ENCODE results near the gene DBH. TPM values are rescaled to one million over a fixed set of nuclear protein-coding genes. Genes with fewer than 3 reads are reported as not detected.

DBH gene
- not detected in 2 replicates for total RNA-seq

- no peak for DNase-seq
Observed at GRCh38 chr9:133635533-133636531, at the start of gene DBH. Gene DBH, plus strand, starts transcription at chr9:133636363. Its CDS starts 9 bp downstream, at chr9:133636372.

DNA sequence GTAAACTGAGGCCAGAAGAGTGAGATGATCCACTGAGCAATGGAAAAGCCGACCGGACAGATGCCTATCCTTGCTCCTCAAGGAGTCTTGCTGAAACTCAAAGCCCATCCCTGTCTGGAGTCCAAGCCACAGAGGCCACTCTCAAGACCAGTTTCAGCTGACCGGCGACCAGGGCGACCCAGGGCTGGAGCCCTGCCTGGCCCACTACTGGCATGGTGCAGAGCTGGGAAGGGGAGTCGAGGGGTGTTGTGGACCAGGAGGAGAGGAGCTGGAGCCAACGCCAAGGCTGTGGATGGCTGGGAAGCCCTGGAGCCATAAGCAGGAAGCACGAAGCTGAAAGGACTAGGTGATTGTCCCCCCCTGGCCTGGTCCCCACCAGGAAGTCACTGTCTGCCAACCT lies 49.1 kb upstream of the DBH start:
- DNase-seq = no peak

DNA sequence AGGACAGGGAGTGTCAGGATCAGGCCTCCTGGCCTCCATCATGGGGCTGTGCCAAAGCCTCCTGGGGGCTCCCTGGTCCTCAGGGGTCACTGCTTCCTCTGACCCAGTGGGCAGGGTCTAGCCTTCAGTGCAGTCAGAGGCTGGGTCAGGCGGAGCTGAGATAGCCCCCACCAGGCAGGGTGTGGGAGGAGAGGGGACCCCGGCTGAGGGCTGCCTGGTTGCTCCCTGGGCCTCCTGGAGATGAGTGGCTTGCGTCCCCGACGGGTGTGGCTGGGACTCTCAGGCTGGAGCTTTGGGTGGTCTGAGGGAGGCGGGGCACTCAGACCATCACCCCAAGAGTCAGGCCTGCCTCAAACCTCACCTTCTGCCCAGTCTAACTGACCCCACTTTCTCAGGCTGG lies 48.7 kb upstream of the DBH start:
- DNase-seq = no peak

- no peak for DNase-seq
Observed at GRCh38 chr9:133589454-133590227, 46.5 kb upstream of the DBH start.

DNA sequence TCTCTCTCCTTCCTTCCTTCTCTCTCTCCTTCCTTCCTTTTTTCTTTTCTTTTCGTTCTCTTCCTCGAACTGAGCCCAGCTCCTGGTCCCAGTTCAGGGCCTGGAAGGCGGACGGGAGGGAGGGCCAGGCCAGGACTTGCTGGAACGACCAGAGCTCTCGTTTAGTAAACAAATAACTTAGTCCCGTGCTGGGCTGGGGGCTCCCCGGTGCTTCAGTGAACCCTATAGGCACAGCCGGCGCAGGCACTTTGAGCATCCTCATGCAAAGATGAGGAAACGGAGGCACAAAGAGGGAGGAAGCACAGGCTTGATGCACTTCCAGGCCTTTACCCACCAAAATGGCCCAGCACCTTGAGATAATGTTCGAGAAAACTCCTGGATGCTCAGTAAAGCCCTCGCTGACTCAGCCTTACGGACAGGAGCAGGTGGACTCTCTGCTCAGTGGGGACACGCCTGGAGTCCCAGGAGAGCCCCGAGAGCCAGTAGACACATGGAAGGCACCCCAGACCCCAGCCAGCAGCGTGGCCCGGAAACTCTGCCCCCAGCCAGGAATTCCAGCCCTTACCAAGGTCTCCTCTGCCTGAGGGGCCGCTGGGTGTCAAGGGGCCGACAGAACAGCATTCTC lies 45.8 kb upstream of the DBH start:
- no peak for DNase-seq

DNA sequence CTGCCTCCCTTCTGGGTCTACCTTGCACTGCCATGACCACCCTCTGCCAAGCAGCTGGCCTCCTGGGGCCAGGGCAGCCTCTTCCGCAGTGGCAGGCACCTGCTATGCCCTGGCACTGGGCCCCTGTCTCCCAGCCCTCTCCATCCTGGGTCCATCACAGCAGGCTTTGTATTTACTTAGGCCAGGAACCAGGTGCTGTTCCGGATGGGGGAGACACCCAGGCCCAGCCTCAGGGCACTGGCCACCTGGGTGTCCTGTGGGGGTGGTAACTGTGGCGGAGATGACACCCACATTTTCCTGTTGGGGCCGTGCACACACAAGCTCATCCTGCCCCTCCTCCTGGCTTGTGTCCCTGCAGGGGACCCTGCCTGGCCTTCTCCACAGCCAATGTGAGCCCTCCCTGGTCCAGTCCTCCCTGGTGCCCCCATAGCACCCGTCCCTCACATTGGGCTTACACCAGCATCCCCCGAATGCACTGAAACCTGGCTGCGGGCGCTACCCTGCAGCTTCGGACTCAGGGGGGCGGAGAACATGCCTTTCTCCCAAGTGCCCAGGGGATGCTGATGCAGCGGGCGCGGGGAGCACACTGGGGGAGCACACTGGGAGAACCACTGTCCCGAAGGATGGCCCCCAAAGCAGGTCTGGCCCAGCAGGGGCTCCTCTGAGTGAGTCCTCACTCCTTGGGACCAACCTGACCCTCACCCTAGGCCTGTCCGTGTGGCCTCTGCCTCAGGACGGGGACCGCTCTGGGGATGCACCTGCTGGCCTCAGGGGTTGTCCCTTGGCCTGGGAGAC lies 44.9 kb upstream of the DBH start:
- no peak for DNase-seq

DNA sequence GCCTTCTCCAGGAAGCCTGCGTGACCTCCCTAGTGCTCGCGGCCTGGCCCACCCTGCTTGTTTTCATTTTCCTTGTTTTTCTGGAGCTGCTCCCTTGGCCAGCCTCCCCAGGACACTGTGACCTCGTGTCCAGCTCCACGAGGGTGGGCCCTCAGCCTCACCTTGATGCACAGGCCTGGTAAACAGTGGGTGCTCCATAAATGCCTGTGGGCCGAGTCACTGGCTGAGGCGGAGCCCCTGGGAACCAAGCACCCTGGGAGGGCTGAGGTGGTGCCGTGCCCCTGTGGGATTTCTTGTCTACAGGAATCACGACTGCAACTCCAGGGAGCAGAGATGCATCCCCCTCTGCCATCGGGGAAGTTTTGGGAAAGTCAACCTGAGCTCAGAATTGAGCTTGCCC lies 44.2 kb upstream of the DBH start:
- no peak for DNase-seq

GRCh38 chr9:133592731-133593409 lies 43.3 kb upstream of the DBH start:
- DNase-seq = peak; percentile 9

DNA sequence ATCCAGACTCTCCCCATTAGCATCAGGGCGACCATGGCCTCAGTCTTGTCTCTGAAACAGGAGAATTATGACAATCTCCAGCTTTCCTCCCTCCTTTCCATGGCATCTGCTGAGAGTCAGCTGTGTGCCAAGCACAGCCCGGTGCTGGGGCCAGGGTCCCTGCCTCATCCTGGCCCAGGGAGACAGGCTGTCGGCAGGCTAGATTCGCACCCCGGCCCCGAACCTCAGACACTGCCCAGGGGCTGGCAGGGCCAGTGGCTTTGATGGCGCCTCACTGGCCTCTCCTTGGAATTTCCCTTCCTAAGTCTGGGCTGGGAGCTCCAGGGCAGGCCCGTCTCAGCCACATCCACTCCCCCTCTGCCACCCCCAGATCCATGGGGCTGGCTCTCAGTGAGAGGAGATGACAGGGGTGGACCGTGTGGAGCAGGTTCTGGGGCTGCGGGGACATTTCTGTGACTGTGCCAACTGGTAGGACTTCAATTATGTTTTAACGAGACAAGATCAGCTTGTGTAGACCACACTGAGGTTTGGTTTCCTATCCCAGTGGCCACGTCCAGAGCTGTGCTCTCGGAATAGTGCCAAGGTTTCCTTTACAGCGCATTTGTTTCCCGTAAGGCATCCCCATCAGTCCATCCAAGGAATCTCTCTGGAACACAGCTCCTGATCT lies 42.4 kb upstream of the DBH start:
- no peak for DNase-seq

DNA sequence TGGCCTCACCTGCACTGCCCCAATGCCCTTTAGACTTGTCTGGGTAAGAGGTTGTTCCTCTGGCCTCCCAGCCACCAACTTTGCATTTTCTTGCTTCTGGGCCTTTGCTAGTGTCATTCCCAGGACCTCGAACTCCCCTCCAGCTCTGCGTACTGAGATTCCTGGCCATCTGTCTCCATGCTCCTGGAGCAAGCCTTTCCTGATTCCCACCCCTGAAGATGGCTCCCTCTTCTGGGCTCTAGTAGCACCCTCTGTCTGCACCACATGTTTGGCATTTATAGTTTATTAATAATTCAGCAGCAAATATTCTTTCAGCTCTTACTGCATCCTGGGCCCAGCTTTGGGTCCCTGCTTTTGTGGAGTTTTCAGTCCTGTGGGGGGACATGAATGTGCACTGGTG lies 41.9 kb upstream of the DBH start:
- no peak for DNase-seq

DNA sequence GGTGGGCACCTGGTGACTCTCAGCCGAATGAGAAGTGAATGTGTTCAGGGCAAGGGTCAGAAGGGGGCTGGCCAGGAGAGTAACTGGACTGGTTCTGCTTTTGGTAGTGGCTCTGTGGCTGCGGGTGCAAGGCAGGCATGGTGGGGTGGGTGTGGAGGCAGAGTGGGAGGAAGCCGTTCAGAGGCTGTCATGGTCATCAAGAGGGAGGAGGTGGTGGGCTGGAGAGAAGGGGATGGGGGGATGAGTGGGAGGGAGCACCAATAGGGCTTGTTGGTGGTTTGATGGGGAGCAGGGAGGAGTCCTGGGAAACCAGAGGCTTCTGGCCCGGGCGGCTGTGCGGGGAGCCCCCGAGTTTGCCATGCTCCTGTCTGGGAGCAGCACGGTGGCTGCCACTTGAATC lies 40.3 kb upstream of the DBH start:
- DNase-seq = no peak

GRCh38 chr9:133597316-133597957 lies 38.7 kb upstream of the DBH start:
- peak; percentile 16 for DNase-seq

DNA sequence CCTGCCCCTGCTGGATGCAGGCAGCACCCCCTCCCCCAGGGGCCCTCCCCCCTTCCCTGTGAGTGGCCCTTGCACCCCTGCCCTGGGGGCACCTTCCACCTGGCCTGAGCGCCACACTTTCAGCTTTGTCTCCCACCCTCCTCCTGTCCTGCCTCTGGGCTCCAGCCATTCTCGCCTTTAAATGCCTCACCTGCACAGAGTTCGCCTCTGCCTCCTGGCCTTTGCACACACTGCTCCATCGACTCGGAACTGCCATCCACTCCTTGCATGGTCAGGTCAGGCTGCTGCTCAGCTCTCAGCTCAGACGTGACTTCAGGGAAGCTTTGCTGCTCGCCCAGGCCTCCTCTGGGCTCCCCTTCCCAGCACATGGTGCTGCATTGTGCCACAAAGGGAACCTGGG lies 37.2 kb upstream of the DBH start:
- DNase-seq = no peak

DNA sequence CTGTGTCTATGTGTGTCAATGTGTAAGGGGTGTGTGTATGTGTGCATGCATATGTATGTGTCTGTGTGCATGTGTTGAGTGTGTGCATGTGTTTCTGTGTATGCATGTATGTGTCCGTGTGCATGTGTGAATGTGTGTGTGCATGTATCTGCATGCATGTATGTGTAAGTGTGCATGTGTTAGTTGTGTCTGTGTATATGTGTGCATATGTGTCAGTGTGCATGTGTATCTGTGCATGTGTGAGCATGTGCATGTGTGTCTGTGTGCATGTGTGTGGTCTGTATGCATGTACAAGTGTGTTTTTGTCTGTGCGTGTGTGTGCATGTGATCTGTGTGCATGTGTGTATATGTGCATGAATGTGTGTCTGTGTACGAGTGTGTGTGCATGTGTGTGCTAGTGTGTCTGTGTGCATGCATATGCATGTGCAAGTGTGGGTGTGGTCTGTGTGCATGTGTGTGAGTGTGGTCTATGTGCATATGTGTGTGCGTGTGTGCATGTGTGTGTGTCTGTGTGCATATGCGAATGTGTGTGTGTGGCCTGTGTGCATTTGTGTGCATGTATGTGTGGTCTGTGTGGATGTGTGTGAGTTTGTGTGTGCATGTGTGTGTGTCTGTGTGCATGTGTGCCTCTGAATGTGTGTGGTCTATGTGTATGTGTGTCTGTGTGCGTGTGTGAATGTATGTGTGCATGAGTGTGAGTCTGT lies 36.5 kb upstream of the DBH start:
- DNase-seq = no peak

GRCh38 chr9:133600739-133601138 lies 35.4 kb upstream of the DBH start:
- no peak for DNase-seq

DNA sequence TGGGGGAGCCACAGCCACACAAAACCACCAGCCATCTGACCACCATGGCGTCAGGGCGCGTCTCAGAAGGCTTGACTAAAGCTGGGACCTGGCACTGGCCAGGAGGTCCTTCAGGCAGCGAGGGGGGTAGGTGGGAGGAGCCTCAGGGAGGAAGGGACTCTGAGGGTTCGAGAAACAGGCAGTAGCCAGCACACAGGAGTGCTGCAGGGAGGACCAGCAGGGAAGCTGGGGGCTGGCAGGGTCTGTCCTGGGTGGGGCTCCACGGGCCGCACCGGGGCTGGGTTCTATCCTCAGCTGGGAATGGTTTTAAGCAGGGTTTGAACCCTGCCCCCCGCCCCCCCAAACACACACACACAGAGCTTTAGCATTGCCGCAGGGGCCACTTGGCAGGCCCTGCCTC lies 34.4 kb upstream of the DBH start:
- no peak for DNase-seq

- no peak for DNase-seq
Observed at GRCh38 chr9:133602277-133602676, 33.9 kb upstream of the DBH start.

DNA sequence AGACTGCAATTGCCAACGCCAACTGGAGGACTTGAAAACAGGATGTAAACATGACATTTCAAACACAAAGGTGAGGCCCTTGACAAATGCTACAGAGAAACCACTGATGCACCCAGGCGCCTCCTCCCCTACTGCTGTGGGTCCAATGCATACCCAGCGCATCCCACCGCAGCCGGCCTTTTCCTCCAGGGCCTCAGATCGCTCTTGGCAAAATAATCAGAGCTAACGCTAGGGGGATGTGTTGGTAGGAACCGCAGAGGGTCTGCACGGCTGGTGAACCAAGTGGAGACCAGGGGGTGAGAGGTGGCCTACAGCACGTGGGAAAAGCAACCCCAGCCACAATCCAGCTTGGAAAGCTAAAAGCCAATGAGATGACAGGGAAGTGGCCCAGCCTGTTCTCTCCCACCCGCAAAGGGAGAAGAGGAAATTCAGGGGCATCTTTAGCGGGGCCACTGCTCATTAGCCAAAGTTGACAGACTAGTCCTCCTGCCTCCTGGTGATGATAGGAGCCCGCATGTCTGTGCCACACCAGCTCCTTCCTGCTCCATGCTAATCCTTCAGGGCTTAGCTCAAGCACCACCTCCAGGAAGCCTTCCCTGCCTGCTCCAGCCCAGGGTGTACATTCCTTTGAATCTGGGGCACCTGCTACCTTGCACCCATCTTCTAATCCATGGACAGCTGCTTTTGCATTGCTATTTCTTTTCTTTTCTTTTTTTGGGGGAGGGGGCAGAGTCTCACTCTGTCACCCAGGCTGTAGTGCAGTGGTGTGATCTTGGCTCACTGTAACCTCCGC lies 32.8 kb upstream of the DBH start:
- DNase-seq = no peak

DNA sequence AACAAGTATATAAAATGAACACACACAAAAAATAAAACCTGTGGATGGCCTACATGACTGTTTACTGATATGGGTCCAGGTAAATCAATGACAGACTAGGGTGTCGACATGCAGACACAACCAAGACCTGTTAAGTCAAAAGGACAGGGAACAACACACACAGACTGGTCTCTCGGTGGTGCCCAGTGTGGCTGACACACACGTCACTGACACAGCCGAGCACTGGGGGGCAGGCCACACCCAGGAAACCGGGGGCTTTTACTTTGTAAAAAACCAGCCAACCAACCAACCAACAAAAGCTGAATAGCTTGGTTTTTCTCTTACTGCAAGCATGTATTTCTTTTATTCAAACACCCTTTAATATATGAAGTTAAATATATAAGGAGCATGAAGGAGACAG lies 31.9 kb upstream of the DBH start:
- no peak for DNase-seq
